HL-60/S4 (cell line): ENCODE data around the gene PLXNB3.

ENCODE experiments used
- in situ Hi-C: fragments of 300-500 bp; cut with MboI; formaldehyde crosslinking; loops from 2 replicates; pipeline ENCODE4 v1.14.3; 2022; ENCODE audit warnings: low sequenced_read_pairs

Gene PLXNB3

GRCh38 chrX:153763989-153764755 is at the start of gene PLXNB3:
TSS of gene PLXNB3 (plus strand) at chrX:153764249. CDS start at chrX:153765536, 1,287 bp downstream.
- in situ Hi-C loops, result no loop called here

DNA sequence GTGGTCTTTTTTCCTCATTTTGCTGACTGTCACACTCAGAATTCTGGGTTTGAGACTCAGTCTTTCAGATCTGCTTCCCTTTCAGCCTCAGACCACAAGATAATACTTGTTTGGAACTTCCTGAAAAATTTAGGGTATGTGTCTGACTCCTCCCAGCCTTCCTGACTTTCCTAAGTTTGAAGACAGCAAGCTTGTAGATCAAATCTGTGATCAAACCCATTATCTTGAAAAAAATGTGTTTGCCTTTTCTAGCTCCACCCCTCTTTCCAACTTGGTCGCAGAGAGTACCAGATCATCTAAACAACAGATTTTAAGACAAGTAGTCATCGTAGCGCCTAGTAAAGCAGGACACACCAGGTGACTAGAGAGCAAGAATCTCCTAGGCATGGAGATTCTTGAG is 49.8 kb upstream of the PLXNB3 start:
- in situ Hi-C loops, result no loop called here

- in situ Hi-C loops, result no loop called here
Measured at GRCh38 chrX:153717445-153717844, 46.6 kb upstream of the PLXNB3 start.

DNA sequence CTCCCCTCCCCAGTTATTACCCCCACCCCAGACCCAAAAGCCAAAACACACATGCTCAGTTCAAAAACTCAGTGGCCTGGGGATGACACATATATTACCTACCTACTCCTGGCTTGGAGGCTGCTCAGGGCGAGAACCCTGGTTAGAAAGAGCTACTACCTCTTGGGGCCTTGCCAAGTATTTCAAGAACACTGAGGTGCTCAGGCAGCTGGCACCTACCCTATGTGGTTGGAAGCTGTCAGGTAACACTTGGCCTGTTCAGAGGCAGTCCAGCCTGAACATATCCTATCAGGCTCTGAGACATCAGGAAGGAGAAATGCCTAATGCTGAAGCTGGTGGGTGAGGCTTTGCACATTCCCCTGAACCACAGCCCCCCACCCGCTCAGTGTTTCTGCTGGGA is 44.8 kb upstream of the PLXNB3 start:
- in situ Hi-C loops, result no loop called here

DNA sequence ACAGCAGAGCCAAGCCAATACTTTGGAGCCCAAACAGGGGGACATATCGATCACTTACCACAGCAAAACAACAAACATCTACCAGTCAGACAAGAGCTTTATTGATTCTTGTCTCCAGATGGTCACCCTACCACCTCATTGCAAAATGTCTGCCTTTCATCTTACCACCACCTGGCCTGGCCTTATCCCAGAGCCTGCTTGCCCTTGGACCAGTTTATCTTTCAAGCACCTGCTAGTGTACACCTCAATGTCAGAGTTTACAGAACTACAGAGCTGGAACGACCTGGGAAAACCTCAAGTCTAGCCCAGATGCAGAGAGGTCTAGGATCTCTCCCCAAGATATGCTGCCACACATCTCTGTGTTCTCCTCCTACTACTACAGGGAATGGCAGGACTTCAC is 44.3 kb upstream of the PLXNB3 start:
- in situ Hi-C loops, result no loop called here

DNA sequence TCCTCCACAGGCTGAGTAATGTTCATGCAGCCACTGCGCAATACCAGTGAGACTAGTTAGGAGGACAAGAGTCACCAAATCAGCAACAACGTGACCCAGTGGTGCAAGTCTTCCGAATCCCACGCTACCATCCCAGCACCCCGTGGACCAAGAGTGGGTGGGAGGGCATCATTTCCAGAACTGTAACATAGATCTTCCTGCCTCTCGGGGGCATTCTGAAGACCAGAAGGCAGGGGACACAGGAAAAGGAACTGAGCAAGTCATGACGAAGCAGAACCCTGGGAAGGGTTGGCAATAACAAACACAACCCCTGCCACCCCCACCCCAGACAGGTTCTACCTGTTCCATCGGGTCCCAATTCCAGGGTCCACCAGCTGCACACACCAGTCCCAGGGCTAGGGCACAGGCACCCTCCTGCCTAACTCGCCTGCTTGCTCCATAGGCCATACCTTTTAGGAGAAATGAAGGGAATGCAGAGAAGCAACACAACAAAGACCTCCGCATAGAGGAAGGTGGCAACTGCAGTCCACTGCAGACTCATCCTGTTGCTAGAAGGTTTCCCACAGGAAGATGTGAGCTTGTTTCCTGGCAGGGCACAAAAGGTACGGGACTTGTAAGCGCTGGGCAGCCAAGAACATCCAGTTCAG is 41.2 kb upstream of the PLXNB3 start:
- in situ Hi-C loops, result no loop called here

GRCh38 chrX:153723351-153724251 is 40.4 kb upstream of the PLXNB3 start:
- in situ Hi-C loops, result no loop called here

GRCh38 chrX:153724252-153725038 is 39.6 kb upstream of the PLXNB3 start, which contains the start of the genes ABCD1 and BCAP31:
TSS of gene ABCD1 (plus strand) at chrX:153724856. CDS start at chrX:153725267, 411 bp downstream.
TSS of gene BCAP31 (minus strand) at chrX:153724387. CDS start at chrX:153723244, 1,143 bp downstream.
- in situ Hi-C loops, result loop anchor here (25.0 kb wide), 1 partner anchor 813 kb away; the partner anchor contains the start of genes G6PD and IKBKG

- in situ Hi-C loops, result loop anchor here (25.0 kb wide), 1 partner anchor 812 kb away; the partner anchor contains the start of genes G6PD and IKBKG
Measured at GRCh38 chrX:153725039-153725831, 38.8 kb upstream of the PLXNB3 start.

DNA sequence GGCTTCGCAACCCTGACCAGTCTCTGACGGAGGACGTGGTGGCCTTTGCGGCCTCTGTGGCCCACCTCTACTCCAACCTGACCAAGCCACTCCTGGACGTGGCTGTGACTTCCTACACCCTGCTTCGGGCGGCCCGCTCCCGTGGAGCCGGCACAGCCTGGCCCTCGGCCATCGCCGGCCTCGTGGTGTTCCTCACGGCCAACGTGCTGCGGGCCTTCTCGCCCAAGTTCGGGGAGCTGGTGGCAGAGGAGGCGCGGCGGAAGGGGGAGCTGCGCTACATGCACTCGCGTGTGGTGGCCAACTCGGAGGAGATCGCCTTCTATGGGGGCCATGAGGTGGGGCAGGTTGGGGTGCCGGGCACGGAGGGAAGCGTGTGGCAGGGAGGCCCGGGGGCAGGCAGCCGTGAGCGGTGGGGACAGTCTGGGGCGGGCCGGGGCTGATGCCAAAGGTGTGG is 38.2 kb upstream of the PLXNB3 start:
- in situ Hi-C loops, result loop anchor here (25.0 kb wide), 1 partner anchor 811 kb away; the partner anchor contains the start of genes G6PD and IKBKG

DNA sequence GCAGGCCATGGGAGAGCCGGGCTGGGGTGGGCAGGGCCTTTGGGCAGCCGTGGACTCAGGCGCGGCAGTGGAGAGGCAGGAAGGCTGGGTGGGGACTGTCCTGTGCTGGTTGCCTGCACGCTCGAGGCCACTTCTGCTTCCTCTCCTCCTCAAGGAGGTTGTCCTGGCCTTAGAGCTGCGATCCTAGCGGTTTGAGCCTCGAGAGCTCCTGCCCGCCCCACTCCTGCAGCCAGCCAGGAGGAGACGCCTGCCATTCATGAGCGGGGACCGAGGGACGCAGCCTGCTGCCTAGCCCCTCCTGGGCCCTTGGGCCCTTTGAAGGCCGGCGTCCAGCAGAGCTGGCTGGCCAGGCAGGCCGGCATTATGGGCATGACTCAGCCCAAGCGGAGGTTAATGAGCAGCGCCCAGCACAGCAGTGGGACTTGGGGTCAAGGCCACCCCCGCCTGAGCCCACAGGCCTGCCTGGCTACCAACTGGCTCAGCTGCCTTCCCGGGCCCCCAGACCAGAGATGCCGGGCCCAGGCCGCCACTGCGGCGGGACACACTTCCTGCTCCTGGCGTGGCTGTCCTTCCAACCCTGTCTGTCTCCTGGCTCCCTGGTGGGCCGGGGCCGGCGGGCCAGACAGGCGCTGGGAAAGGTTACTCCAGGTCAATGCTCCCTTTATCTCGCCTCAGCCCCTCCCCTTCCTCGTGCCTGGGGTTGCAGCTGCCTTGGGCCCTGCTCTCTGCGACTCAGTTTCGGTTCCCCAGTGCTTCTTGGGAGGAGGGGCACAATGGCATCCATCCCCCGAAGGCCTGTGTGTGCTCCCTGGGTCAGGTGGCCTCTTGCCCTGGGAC is 37.5 kb upstream of the PLXNB3 start:
- in situ Hi-C loops, result loop anchor here (25.0 kb wide), 1 partner anchor 811 kb away; the partner anchor contains the start of genes G6PD and IKBKG

DNA sequence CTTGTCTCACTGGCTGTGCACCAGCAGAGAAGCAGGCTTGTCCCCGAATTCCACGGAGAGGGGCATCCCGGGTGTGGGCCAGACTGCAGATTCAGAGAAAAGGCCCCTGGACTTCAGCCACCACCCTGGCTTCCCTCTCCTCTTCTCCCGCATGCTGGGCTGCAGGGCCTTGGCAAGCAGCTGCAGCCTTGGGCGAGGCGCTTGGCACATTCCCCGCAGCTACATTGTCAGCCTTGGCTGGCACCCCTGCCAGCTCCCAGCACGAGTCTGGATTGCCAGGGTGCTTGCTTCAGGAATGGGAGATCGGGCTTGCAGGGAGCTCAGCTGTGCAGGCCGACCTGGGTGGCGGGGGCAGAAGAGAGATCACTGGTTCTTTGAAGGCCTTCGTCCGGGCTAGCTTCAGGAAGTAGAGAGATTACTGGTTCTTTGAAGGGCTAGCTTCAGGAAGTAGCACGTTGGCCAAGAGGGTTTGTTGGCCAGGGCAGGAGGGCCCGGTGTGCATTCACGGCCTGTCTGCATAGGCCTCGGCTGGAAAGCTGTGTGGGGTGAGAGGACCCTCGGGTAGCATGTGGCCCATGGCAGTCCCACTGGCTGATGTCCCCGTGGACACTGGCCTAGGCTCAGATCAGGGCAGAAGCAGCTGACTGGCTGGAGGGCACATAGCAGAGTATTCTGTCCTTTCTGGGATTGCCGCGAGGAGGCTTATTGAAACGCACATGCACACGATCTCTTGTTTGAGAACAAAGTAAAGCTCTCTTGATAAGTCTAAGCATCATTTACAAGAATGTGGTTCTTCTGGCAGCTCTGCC is 36.7 kb upstream of the PLXNB3 start:
- in situ Hi-C loops, result loop anchor here (25.0 kb wide), 1 partner anchor 810 kb away; the partner anchor contains the start of genes G6PD and IKBKG

DNA sequence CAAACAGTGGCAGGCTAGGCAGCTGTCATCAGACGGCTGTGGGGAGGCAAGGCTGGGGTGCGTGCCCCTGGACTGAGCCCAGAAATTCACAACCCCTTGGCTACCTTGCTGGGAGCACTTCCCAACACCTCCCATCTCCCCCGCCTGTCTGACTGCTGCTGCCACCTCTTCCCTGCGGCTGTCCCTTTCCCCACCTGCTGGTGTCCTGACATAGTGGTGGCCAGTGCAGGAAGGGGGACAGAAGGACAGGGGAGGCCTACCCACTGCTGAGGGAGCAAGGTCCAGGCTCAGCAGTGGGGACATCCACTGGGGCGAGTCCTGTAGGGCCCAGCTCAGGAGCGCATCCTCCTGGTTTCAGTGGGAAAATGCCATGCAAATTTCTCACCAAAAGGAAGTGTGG is 36.0 kb upstream of the PLXNB3 start:
- in situ Hi-C loops, result loop anchor here (25.0 kb wide), 1 partner anchor 809 kb away; the partner anchor contains the start of genes G6PD and IKBKG

- in situ Hi-C loops, result loop anchor here (25.0 kb wide), 1 partner anchor 808 kb away; the partner anchor contains the start of genes G6PD and IKBKG
Measured at GRCh38 chrX:153728951-153729631, 35.0 kb upstream of the PLXNB3 start.

- in situ Hi-C loops, result loop anchor here (25.0 kb wide), 1 partner anchor 807 kb away; the partner anchor contains the start of genes G6PD and IKBKG
Measured at GRCh38 chrX:153730115-153730514, 33.9 kb upstream of the PLXNB3 start.

GRCh38 chrX:153731117-153731844 is 32.8 kb upstream of the PLXNB3 start:
- in situ Hi-C loops, result loop anchor here (25.0 kb wide), 1 partner anchor 806 kb away; the partner anchor contains the start of genes G6PD and IKBKG
